ENCODE data around the gene SENP2.
"Not testable (repeated sequence)": the region's sequence is repeated elsewhere in the genome, so short reads cannot be mapped to it uniquely, and the experiment has no call there.

Gene SENP2

GRCh38 chr3:185585859-185586685, at the start of gene SENP2:
Gene SENP2 (plus strand): TSS chr3:185586295. CDS start chr3:185586414, 119 bp downstream.
- DNase-seq (ENCODE audit: low spot score), result peak; percentile 97

- no peak for DNase-seq (ENCODE audit: low spot score)
These were observed 48.6 kb upstream of the SENP2 start for GRCh38 chr3:185537369-185537970.

- DNase-seq (ENCODE audit: low spot score), result no peak
These were observed 46.2 kb upstream of the SENP2 start for GRCh38 chr3:185539934-185540333.

- no peak for DNase-seq (ENCODE audit: low spot score)
These were observed 45.4 kb upstream of the SENP2 start for GRCh38 chr3:185540695-185541094.

- DNase-seq (ENCODE audit: low spot score), result peak; percentile 86
These were observed 37.0 kb upstream of the SENP2 start for GRCh38 chr3:185549122-185549521.

- DNase-seq (ENCODE audit: low spot score), result peak; percentile 9
These were observed 36.4 kb upstream of the SENP2 start for GRCh38 chr3:185549651-185550111.

- peak; percentile 21 for DNase-seq (ENCODE audit: low spot score)
These were observed 33.7 kb upstream of the SENP2 start, which contains the start of gene LIPH for GRCh38 chr3:185552358-185552877. Gene LIPH (minus strand): TSS chr3:185552588. CDS start chr3:185552471, 117 bp downstream.

GRCh38 chr3:185555101-185555501, 31.0 kb upstream of the SENP2 start:
- DNase-seq (ENCODE audit: low spot score), result no peak

- DNase-seq (ENCODE audit: low spot score), result no peak
These were observed 30.2 kb upstream of the SENP2 start for GRCh38 chr3:185555860-185556347.

- DNase-seq (ENCODE audit: low spot score), result not testable (repeated sequence)
These were observed 29.5 kb upstream of the SENP2 start for GRCh38 chr3:185556640-185557039.

- no peak for DNase-seq (ENCODE audit: low spot score)
These were observed 27.7 kb upstream of the SENP2 start for GRCh38 chr3:185558395-185558794.

- DNase-seq (ENCODE audit: low spot score), result no peak
These were observed 26.4 kb upstream of the SENP2 start for GRCh38 chr3:185559706-185560090.

- DNase-seq (ENCODE audit: low spot score), result no peak
These were observed 25.4 kb upstream of the SENP2 start for GRCh38 chr3:185560676-185561075.

- DNase-seq (ENCODE audit: low spot score), result no peak
These were observed 24.6 kb upstream of the SENP2 start for GRCh38 chr3:185561374-185561943.

GRCh38 chr3:185561958-185562357, 24.1 kb upstream of the SENP2 start:
- no peak for DNase-seq (ENCODE audit: low spot score)

GRCh38 chr3:185572183-185572582, 13.9 kb upstream of the SENP2 start:
- DNase-seq (ENCODE audit: low spot score), result no peak

- not testable (repeated sequence) for DNase-seq (ENCODE audit: low spot score)
These were observed 10.8 kb upstream of the SENP2 start for GRCh38 chr3:185575108-185575869.

GRCh38 chr3:185582236-185582635, 3.9 kb upstream of the SENP2 start:
- no peak for DNase-seq (ENCODE audit: low spot score)

- no peak for DNase-seq (ENCODE audit: low spot score)
These were observed 3.2 kb upstream of the SENP2 start for GRCh38 chr3:185582871-185583270.

GRCh38 chr3:185583925-185584324, 2.2 kb upstream of the SENP2 start:
- no peak for DNase-seq (ENCODE audit: low spot score)

- DNase-seq (ENCODE audit: low spot score), result no peak
These were observed 1.4 kb upstream of the SENP2 start for GRCh38 chr3:185584686-185585085.

GRCh38 chr3:185585518-185585858, 607 bp upstream of the SENP2 start:
- DNase-seq (ENCODE audit: low spot score), result no peak

Data from AG08396 (cell line).